GM23338 (cell line): Measurements from ENCODE around the gene PJA2. TPM values are rescaled to one million over a fixed set of nuclear protein-coding genes. Genes with fewer than 3 reads are reported as not detected.

ENCODE experiments used
- ATAC-seq: fragments of 200-7000 bp; cut with Tn5 transposase; 3 replicates; pipeline ENCODE4 v1.9.1; 2020
- DNase-seq: peaks from one replicate; pipeline ENCODE4 v3.0.0-alpha.2; 2015; ENCODE audit warnings: low spot score
- H2AFZ ChIP-seq: fragments of 200-600 bp; sonication (generic); 2 replicates; pipeline ENCODE4 v1.8.0; 2016; ENCODE audit warnings: antibody characterized with exemption, mild to moderate bottlenecking, moderate library complexity
- H3F3A ChIP-seq: fragments of 200-600 bp; sonication (generic); replicated peaks from 2 replicates; pipeline ENCODE4 v1.8.0; 2017; ENCODE audit warnings: antibody characterized with exemption, mixed run types, low read depth
- H3K27ac ChIP-seq: fragments of 200-600 bp; sonication (generic); 2 replicates; pipeline ENCODE4 v1.6.1; 2016; ENCODE audit warnings: low read depth
- H3K27me3 ChIP-seq: fragments of 200-600 bp; sonication (generic); 2 replicates; pipeline ENCODE4 v1.8.0; 2016; ENCODE audit warnings: mild to moderate bottlenecking, mixed run types, moderate library complexity; ENCODE audit not compliant: insufficient read depth
- H3K36me3 ChIP-seq: fragments of 200-600 bp; sonication (generic); 2 replicates; pipeline ENCODE4 v1.8.0; 2016; ENCODE audit warnings: mild to moderate bottlenecking; ENCODE audit not compliant: insufficient read depth
- H3K4me1 ChIP-seq: fragments of 200-600 bp; sonication (generic); 2 replicates; pipeline ENCODE4 v1.8.0; 2016; ENCODE audit warnings: mild to moderate bottlenecking, moderate library complexity; ENCODE audit not compliant: insufficient read depth
- H3K4me2 ChIP-seq: fragments of 200-600 bp; sonication (generic); 2 replicates; pipeline ENCODE4 v1.7.1; 2017; ENCODE audit warnings: mixed run types
- H3K4me3 ChIP-seq: fragments of 200-600 bp; sonication (generic); 2 replicates; pipeline ENCODE4 v1.6.1; 2016; ENCODE audit warnings: mixed run types
- H3K79me2 ChIP-seq: fragments of 200-600 bp; sonication (generic); replicated peaks from 2 replicates; pipeline ENCODE4 v1.8.0; 2017; ENCODE audit warnings: mild to moderate bottlenecking; ENCODE audit not compliant: insufficient read depth
- H3K9me2 ChIP-seq: fragments of 200-600 bp; sonication (generic); 2 replicates; pipeline ENCODE4 v1.8.0; 2017; ENCODE audit not compliant: insufficient read depth
- H4K20me1 ChIP-seq: fragments of 200-600 bp; sonication (generic); replicated peaks from 2 replicates; pipeline ENCODE4 v1.8.0; 2017; ENCODE audit warnings: mild to moderate bottlenecking; ENCODE audit not compliant: insufficient read depth
- H3K27ac Mint-ChIP-seq: 2 replicates; pipeline ENCODE4 v1.8.0; 2020; ENCODE audit warnings: inconsistent platforms, mild to moderate bottlenecking, moderate library complexity, mixed read lengths
- H3K27me3 Mint-ChIP-seq: 3 replicates; pipeline ENCODE4 v1.8.0; 2022; ENCODE audit warnings: low read depth, mild to moderate bottlenecking, moderate library complexity, mixed read lengths, inconsistent platforms; ENCODE audit not compliant: insufficient read depth, poor library complexity
- H3K36me3 Mint-ChIP-seq: 3 replicates; pipeline ENCODE4 v1.8.0; 2021; ENCODE audit warnings: low read depth, mild to moderate bottlenecking, inconsistent platforms, moderate library complexity, mixed read lengths
- H3K4me1 Mint-ChIP-seq: 3 replicates; pipeline ENCODE4 v1.8.0; 2020; ENCODE audit warnings: mild to moderate bottlenecking, inconsistent platforms, mixed read lengths
- H3K4me3 Mint-ChIP-seq: 3 replicates; pipeline ENCODE4 v1.8.0; 2021; ENCODE audit warnings: moderate library complexity, mild to moderate bottlenecking, inconsistent platforms, mixed read lengths
- H3K9me3 Mint-ChIP-seq: 3 replicates; pipeline ENCODE4 v1.8.0; 2020; ENCODE audit warnings: moderate library complexity, mild to moderate bottlenecking, inconsistent platforms, mixed read lengths
- CREB1 ChIP-seq: fragments of 250-450 bp; sonication (Bioruptor Pico); IDR thresholded peaks from 2 replicates; pipeline ENCODE4 v1.5.0; 2020; ENCODE audit warnings: low read depth, mild to moderate bottlenecking, moderate library complexity
- ETS1 ChIP-seq: IDR thresholded peaks from 2 replicates; pipeline ENCODE4 v1.6.1; 2016; ENCODE audit warnings: antibody characterized with exemption
- EZH2 ChIP-seq: fragments of 200-600 bp; sonication (generic); IDR thresholded peaks from one replicate; pipeline ENCODE4 v1.8.0; 2017; ENCODE audit warnings: antibody characterized with exemption, mild to moderate bottlenecking, low read depth; ENCODE audit not compliant: unreplicated experiment
- EZH2phosphoT487 ChIP-seq: fragments of 200-600 bp; sonication (generic); IDR thresholded peaks from one replicate; pipeline ENCODE4 v1.8.1; 2018; ENCODE audit warnings: antibody characterized with exemption; ENCODE audit not compliant: unreplicated experiment
- JUNB ChIP-seq: IDR thresholded peaks from one replicate; pipeline ENCODE4 v1.6.1; 2016; ENCODE audit warnings: antibody characterized with exemption; ENCODE audit not compliant: unreplicated experiment
- NANOG ChIP-seq: IDR thresholded peaks from 2 replicates; pipeline ENCODE4 v1.6.1; 2016; ENCODE audit warnings: antibody characterized with exemption, borderline replicate concordance
- POLR2AphosphoS5 ChIP-seq: IDR thresholded peaks from 2 replicates; pipeline ENCODE4 v1.6.1; 2016; ENCODE audit warnings: antibody characterized with exemption, low read depth
- REST ChIP-seq: IDR thresholded peaks from one replicate; pipeline ENCODE4 v1.6.1; 2018; ENCODE audit warnings: antibody characterized with exemption; ENCODE audit not compliant: unreplicated experiment
- STAT1 ChIP-seq: IDR thresholded peaks from one replicate; pipeline ENCODE4 v1.6.1; 2016; ENCODE audit warnings: antibody characterized with exemption; ENCODE audit not compliant: unreplicated experiment
- ZNF114 ChIP-seq: fragments of 250-450 bp; sonication (Bioruptor Pico); IDR thresholded peaks from 2 replicates; pipeline ENCODE4 v1.5.0; 2020; ENCODE audit warnings: mild to moderate bottlenecking, moderate library complexity
- ZNF331 ChIP-seq: fragments of 250-450 bp; sonication (Bioruptor Pico); IDR thresholded peaks from 2 replicates; pipeline ENCODE4 v1.5.0; 2020; ENCODE audit warnings: low read depth, mild to moderate bottlenecking, moderate library complexity
- polyA plus RNA-seq: library from polyadenylated mRNA; unstranded; fragments of >200 nt; fragmentation: Nextera tagmentation; extraction: Ambion mirVana; gene quantifications from 2 replicates; pipeline ENCODE4 v1.2.1, GENCODE V29; 2016
- total RNA-seq: library from RNA; depleted of rRNA; stranded (reverse); fragments of >200 nt; shearing (Covaris generic); gene quantifications from 2 replicates; pipeline ENCODE4 v1.2.3, GENCODE V29; 2014
- TF ChIP-seq, protein P1 (sequence below), 2 experiments: fragments of 200-600 bp in 1 of 2; sonication (generic) in 1 of 2; conservative IDR thresholded peaks; 2 replicates each; pipeline versions ENCODE4 v1.5.1 to v1.6.1; 2016 to 2017; ENCODE audit warnings: antibody characterized with exemption in 2 of 2, low read depth in 2 of 2, mild to moderate bottlenecking in 2 of 2, moderate library complexity in 1 of 2
- TF ChIP-seq, protein P2 (sequence below): fragments of 250-450 bp; sonication (Bioruptor Pico); IDR thresholded peaks from 2 replicates; pipeline ENCODE4 v1.5.0; 2020; ENCODE audit warnings: mild to moderate bottlenecking, moderate library complexity

PJA2 gene
- total and polyA plus RNA-seq, 2 experiments from 2014 or later: 31.5 to 65.3 TPM

- Histone ChIP-seq H3K36me3 (no peaks in the 10 kb centered on the region; the same call in 1 of the 2 replicates), H3K79me2 (peaks cover 5% of the 10 kb centered on the region), H3F3A (no peaks in the 10 kb centered on the region), H4K20me1 (no peaks in the 10 kb centered on the region), H3K9me2 (no peaks in the 10 kb centered on the region), H2AFZ (no peak overlapping the region), H3K27me3 (no peaks in the 10 kb centered on the region), H3K27ac (no peak overlapping the region), H3K4me2 (no peak overlapping the region), H3K4me3 (no peak overlapping the region), H3K4me1 (no peaks in the 10 kb centered on the region)
- peaks cover 11% of the 10 kb centered on the region; the same call in 2 of the 3 replicates for H3K36me3 Mint-ChIP-seq
- no peaks in the 10 kb centered on the region for H3K9me3 Mint-ChIP-seq
- H3K4me3 Mint-ChIP-seq: no peak overlapping the region
- H3K27me3 Mint-ChIP-seq: no peaks in the 10 kb centered on the region
- ATAC-seq: no peak
- DNase-seq: no peak
- H3K4me1 Mint-ChIP-seq: no peaks in the 10 kb centered on the region
- TF ChIP-seq EZH2: no peak
- no peak for TF ChIP-seq REST
- no peak for TF ChIP-seq ZNF114 (CRISPR knock-in tag)
- TF ChIP-seq, protein P1, sequence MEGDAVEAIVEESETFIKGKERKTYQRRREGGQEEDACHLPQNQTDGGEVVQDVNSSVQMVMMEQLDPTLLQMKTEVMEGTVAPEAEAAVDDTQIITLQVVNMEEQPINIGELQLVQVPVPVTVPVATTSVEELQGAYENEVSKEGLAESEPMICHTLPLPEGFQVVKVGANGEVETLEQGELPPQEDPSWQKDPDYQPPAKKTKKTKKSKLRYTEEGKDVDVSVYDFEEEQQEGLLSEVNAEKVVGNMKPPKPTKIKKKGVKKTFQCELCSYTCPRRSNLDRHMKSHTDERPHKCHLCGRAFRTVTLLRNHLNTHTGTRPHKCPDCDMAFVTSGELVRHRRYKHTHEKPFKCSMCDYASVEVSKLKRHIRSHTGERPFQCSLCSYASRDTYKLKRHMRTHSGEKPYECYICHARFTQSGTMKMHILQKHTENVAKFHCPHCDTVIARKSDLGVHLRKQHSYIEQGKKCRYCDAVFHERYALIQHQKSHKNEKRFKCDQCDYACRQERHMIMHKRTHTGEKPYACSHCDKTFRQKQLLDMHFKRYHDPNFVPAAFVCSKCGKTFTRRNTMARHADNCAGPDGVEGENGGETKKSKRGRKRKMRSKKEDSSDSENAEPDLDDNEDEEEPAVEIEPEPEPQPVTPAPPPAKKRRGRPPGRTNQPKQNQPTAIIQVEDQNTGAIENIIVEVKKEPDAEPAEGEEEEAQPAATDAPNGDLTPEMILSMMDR (conservative IDR thresholded peaks at IDR 0.05; ENCODE audit: low read depth in 2 of 2): no peak
- TF ChIP-seq JUNB: no peak
- TF ChIP-seq ETS1: no peak
- TF ChIP-seq POLR2AphosphoS5: no peak
- TF ChIP-seq ZNF331: no peak
- no peak for TF ChIP-seq EZH2phosphoT487
- no peak for TF ChIP-seq NANOG
- TF ChIP-seq, protein P2, sequence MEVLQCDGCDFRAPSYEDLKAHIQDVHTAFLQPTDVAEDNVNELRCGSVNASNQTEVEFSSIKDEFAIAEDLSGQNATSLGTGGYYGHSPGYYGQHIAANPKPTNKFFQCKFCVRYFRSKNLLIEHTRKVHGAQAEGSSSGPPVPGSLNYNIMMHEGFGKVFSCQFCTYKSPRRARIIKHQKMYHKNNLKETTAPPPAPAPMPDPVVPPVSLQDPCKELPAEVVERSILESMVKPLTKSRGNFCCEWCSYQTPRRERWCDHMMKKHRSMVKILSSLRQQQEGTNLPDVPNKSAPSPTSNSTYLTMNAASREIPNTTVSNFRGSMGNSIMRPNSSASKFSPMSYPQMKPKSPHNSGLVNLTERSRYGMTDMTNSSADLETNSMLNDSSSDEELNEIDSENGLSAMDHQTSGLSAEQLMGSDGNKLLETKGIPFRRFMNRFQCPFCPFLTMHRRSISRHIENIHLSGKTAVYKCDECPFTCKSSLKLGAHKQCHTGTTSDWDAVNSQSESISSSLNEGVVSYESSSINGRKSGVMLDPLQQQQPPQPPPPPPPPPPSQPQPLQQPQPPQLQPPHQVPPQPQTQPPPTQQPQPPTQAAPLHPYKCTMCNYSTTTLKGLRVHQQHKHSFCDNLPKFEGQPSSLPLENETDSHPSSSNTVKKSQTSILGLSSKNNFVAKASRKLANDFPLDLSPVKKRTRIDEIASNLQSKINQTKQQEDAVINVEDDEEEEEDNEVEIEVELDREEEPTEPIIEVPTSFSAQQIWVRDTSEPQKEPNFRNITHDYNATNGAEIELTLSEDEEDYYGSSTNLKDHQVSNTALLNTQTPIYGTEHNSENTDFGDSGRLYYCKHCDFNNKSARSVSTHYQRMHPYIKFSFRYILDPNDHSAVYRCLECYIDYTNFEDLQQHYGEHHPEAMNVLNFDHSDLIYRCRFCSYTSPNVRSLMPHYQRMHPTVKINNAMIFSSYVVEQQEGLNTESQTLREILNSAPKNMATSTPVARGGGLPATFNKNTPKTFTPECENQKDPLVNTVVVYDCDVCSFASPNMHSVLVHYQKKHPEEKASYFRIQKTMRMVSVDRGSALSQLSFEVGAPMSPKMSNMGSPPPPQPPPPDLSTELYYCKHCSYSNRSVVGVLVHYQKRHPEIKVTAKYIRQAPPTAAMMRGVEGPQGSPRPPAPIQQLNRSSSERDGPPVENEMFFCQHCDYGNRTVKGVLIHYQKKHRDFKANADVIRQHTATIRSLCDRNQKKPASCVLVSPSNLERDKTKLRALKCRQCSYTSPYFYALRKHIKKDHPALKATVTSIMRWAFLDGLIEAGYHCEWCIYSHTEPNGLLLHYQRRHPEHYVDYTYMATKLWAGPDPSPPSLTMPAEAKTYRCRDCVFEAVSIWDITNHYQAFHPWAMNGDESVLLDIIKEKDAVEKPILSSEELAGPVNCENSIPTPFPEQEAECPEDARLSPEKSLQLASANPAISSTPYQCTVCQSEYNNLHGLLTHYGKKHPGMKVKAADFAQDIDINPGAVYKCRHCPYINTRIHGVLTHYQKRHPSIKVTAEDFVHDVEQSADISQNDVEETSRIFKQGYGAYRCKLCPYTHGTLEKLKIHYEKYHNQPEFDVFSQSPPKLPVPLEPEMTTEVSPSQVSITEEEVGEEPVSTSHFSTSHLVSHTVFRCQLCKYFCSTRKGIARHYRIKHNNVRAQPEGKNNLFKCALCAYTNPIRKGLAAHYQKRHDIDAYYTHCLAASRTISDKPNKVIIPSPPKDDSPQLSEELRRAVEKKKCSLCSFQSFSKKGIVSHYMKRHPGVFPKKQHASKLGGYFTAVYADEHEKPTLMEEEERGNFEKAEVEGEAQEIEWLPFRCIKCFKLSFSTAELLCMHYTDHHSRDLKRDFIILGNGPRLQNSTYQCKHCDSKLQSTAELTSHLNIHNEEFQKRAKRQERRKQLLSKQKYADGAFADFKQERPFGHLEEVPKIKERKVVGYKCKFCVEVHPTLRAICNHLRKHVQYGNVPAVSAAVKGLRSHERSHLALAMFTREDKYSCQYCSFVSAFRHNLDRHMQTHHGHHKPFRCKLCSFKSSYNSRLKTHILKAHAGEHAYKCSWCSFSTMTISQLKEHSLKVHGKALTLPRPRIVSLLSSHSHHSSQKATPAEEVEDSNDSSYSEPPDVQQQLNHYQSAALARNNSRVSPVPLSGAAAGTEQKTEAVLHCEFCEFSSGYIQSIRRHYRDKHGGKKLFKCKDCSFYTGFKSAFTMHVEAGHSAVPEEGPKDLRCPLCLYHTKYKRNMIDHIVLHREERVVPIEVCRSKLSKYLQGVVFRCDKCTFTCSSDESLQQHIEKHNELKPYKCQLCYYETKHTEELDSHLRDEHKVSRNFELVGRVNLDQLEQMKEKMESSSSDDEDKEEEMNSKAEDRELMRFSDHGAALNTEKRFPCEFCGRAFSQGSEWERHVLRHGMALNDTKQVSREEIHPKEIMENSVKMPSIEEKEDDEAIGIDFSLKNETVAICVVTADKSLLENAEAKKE: no peak
- TF ChIP-seq STAT1: no peak
- TF ChIP-seq CREB1 (CRISPR knock-in tag): no peak
- no peak overlapping the region for H3K27ac Mint-ChIP-seq
Measured at GRCh38 chr5:109350537-109351270, 59.1 kb downstream of the PJA2 start.
